H9 (cell line): ENCODE results near the gene SLC16A11. TPM values are rescaled to one million over a fixed set of nuclear protein-coding genes. Genes with fewer than 3 reads are reported as not detected.

Experiments used
- DNase-seq: peaks from one replicate; pipeline ENCODE4 v3.0.0-alpha.2; 2017
- H2AFZ ChIP-seq: one replicate; pipeline ENCODE4 v1.6.1; 2013; ENCODE audit warnings: mild to moderate bottlenecking, low read length, control low read depth, moderate library complexity
- H2AK5ac ChIP-seq: 2 replicates; pipeline ENCODE4 v1.6.1; 2013; ENCODE audit warnings: low read length, control low read depth, mixed read lengths; ENCODE audit not compliant: insufficient read length
- H2BK120ac ChIP-seq: one replicate; pipeline ENCODE4 v1.6.1; 2013; ENCODE audit warnings: low read depth, mild to moderate bottlenecking, low read length, control low read depth, inconsistent platforms; ENCODE audit not compliant: poor library complexity, severe bottlenecking
- H2BK12ac ChIP-seq: 2 replicates; pipeline ENCODE4 v1.6.1; 2013; ENCODE audit warnings: low read length, control low read depth, mixed read lengths, low read depth; ENCODE audit not compliant: insufficient read length
- H2BK15ac ChIP-seq: 2 replicates; pipeline ENCODE4 v1.6.1; 2013; ENCODE audit warnings: low read depth, low read length, control low read depth
- H2BK20ac ChIP-seq: one replicate; pipeline ENCODE4 v1.6.1; 2013; ENCODE audit warnings: low read depth, mild to moderate bottlenecking, low read length, control low read depth, inconsistent platforms; ENCODE audit not compliant: poor library complexity, severe bottlenecking
- H2BK5ac ChIP-seq: 2 replicates; pipeline ENCODE4 v1.6.1; 2013; ENCODE audit warnings: low read length, control low read depth, mixed read lengths; ENCODE audit not compliant: insufficient read length
- H3K14ac ChIP-seq: 2 replicates; pipeline ENCODE4 v1.6.1; 2013; ENCODE audit warnings: low read length, control low read depth; ENCODE audit not compliant: insufficient read depth
- H3K18ac ChIP-seq: 2 replicates; pipeline ENCODE4 v1.6.1; 2013; ENCODE audit warnings: low read depth, mild to moderate bottlenecking, mixed read lengths, low read length, control low read depth; ENCODE audit not compliant: insufficient read length
- H3K23ac ChIP-seq: 2 replicates; pipeline ENCODE4 v1.6.1; 2013; ENCODE audit warnings: low read length, control low read depth, mixed read lengths, low read depth; ENCODE audit not compliant: insufficient read length
- H3K23me2 ChIP-seq: 2 replicates; pipeline ENCODE4 v1.6.1; 2013; ENCODE audit warnings: low read depth, mild to moderate bottlenecking, mixed read lengths, low read length, control low read depth; ENCODE audit not compliant: insufficient read length, poor library complexity, severe bottlenecking
- H3K27ac ChIP-seq: 2 replicates; pipeline ENCODE4 v1.5.1; 2013; ENCODE audit warnings: low read length, control low read depth, mixed read lengths, low read depth; ENCODE audit not compliant: insufficient read length
- H3K27me3 ChIP-seq: 2 replicates; pipeline ENCODE4 v1.6.1; 2013; ENCODE audit warnings: low read length, control low read depth, inconsistent platforms; ENCODE audit not compliant: insufficient read depth
- H3K4ac ChIP-seq: 2 replicates; pipeline ENCODE4 v1.6.1; 2013; ENCODE audit warnings: low read depth, mild to moderate bottlenecking, control low read depth, inconsistent platforms, low read length, moderate library complexity
- H3K4me1 ChIP-seq: 2 replicates; pipeline ENCODE4 v1.6.1; 2013; ENCODE audit warnings: low read length, control low read depth, inconsistent platforms; ENCODE audit not compliant: insufficient read depth
- H3K4me2 ChIP-seq: 2 replicates; pipeline ENCODE4 v1.6.1; 2013; ENCODE audit warnings: low read length, control low read depth, mixed read lengths; ENCODE audit not compliant: insufficient read length, insufficient read depth
- H3K56ac ChIP-seq: 2 replicates; pipeline ENCODE4 v1.6.1; 2013; ENCODE audit warnings: low read depth, mild to moderate bottlenecking, mixed read lengths, low read length, control low read depth; ENCODE audit not compliant: insufficient read length
- H3K79me1 ChIP-seq: 2 replicates; pipeline ENCODE4 v1.6.1; 2013; ENCODE audit warnings: low read depth, mild to moderate bottlenecking, moderate library complexity, low read length, control low read depth, inconsistent platforms; ENCODE audit not compliant: insufficient read depth, poor library complexity, severe bottlenecking
- H3K79me2 ChIP-seq: 2 replicates; pipeline ENCODE4 v1.6.1; 2013; ENCODE audit warnings: low read length, control low read depth, inconsistent platforms; ENCODE audit not compliant: insufficient read depth
- H3K9ac ChIP-seq: 2 replicates; pipeline ENCODE4 v1.6.1; 2013; ENCODE audit warnings: low read length, control low read depth, mixed read lengths; ENCODE audit not compliant: insufficient read length; ENCODE audit errors: extremely low read depth
- H3K9me3 ChIP-seq: one replicate; pipeline ENCODE4 v1.6.1; 2013; ENCODE audit warnings: low read depth, low read length, inconsistent platforms; ENCODE audit not compliant: control insufficient read depth
- H3T11ph ChIP-seq: one replicate; pipeline ENCODE4 v1.6.1; 2013; ENCODE audit warnings: mild to moderate bottlenecking, low read length, control low read depth, inconsistent platforms
- H4K20me1 ChIP-seq: one replicate; pipeline ENCODE4 v1.6.1; 2013; ENCODE audit not compliant: control insufficient read depth, insufficient read length, insufficient read depth
- H4K5ac ChIP-seq: 2 replicates; pipeline ENCODE4 v1.6.1; 2013; ENCODE audit warnings: low read depth, mild to moderate bottlenecking, mixed read lengths, low read length, control low read depth; ENCODE audit not compliant: insufficient read length
- H4K8ac ChIP-seq: replicated peaks from 2 replicates; pipeline ENCODE4 v1.6.1; 2013; ENCODE audit warnings: low read length, control low read depth, mixed read lengths, low read depth; ENCODE audit not compliant: insufficient read length
- H4K91ac ChIP-seq: 2 replicates; pipeline ENCODE4 v1.6.1; 2013; ENCODE audit warnings: low read depth, mild to moderate bottlenecking, moderate library complexity, mixed read lengths, low read length, control low read depth; ENCODE audit not compliant: insufficient read length
- H3K27ac Mint-ChIP-seq, 3 experiments: 2 replicates in 2 of 3; 3 replicates in 1 of 3; pipeline ENCODE4 v1.8.0; 2020 to 2021; ENCODE audit warnings: mixed read lengths in 3 of 3, mild to moderate bottlenecking in 1 of 3, moderate library complexity in 1 of 3
- H3K27me3 Mint-ChIP-seq: 2 replicates; pipeline ENCODE4 v1.8.0; 2021; ENCODE audit warnings: low read depth, mild to moderate bottlenecking, moderate library complexity, mixed read lengths
- H3K36me3 Mint-ChIP-seq, 3 experiments: 2 replicates in 2 of 3; 3 replicates in 1 of 3; pipeline ENCODE4 v1.8.0; 2020 to 2021; ENCODE audit warnings: low read depth in 3 of 3, mixed read lengths in 3 of 3; ENCODE audit not compliant: insufficient read depth in 1 of 3
- H3K4me1 Mint-ChIP-seq, 2 experiments: 2 replicates each; pipeline ENCODE4 v1.8.0; 2020; ENCODE audit warnings: mixed read lengths in 2 of 2
- H3K4me3 Mint-ChIP-seq, 2 experiments: 2 replicates in 1 of 2; 3 replicates in 1 of 2; pipeline ENCODE4 v1.8.0; 2020 to 2021; ENCODE audit warnings: mild to moderate bottlenecking in 2 of 2, mixed read lengths in 2 of 2, moderate library complexity in 1 of 2
- H3K9me3 Mint-ChIP-seq, 2 experiments: 2 replicates in 1 of 2; 3 replicates in 1 of 2; pipeline ENCODE4 v1.8.0; 2020; ENCODE audit warnings: mild to moderate bottlenecking in 2 of 2, mixed read lengths in 2 of 2, moderate library complexity in 1 of 2
- WGBS: extraction: QIAGEN DNeasy Blood & Tissue Kit; methylation state at CpG from one replicate; pipeline ENCODE4 v1.1.7; 2013; ENCODE audit warnings: missing lambda C conversion rate, low lambda C conversion rate, mixed read lengths; ENCODE audit not compliant: insufficient read length; ENCODE audit errors: extremely low coverage; 5-methylcytosine and 5-hydroxymethylcytosine counted together
- total RNA-seq: library from RNA; stranded (reverse); gene quantifications from 2 replicates; pipeline ENCODE4 v1.2.1, GENCODE V29; 2021
- TF ChIP-seq, protein P1 (sequence below): fragments of 200-600 bp; sonication (generic); conservative IDR thresholded peaks from 3 replicates; pipeline ENCODE4 v1.8.0; 2021; ENCODE audit warnings: antibody characterized with exemption, mild to moderate bottlenecking

The SLC16A11 gene
- total RNA-seq, 1 experiment from 2014 or later: 0.13 TPM

DNA sequence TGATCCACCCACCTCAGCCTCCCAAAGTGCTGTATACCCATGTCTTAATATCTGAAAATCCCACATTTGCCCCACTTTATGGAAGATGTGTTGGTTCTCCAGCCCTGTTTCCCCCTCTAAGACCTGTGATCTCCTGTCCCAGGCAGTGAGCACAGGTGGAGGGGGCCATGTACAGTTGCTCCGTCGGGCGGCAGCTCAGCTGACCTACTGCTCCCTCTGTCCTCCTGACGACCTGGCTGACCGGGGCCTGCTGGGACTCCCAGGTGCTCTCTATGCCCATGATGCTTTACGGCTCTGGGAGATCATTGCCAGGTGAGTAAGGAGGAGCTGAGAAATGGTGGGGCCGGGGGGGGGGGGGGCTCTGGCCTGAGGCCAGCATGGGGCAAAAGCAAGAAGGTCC is 38.2 kb downstream of the SLC16A11 start:
- no peak overlapping the region for H3K14ac ChIP-seq
- no peak overlapping the region for H2BK120ac ChIP-seq
- H3K23me2 ChIP-seq: no peaks in the 10 kb centered on the region
- H3K4me1 ChIP-seq: no peaks in the 10 kb centered on the region
- WGBS: no CpG with 5 or more reads among the region's 7 CpGs
- no peak overlapping the region for H4K8ac ChIP-seq
- H3K56ac ChIP-seq: no peak overlapping the region
- Mint-ChIP-seq H3K27ac (no peak overlapping the region), H3K36me3 (peaks cover 8 to 24% (median 18%) of the 10 kb centered on the region in 3 experiments; a peak in 6 of 7 replicates), H3K9me3 (no peaks in the 10 kb centered on the region), H3K4me3 (no peak overlapping the region; a peak in 1 of 5 replicates), H3K4me1 (no peaks in the 10 kb centered on the region), H3K27me3 (no peaks in the 10 kb centered on the region)
- H3K18ac ChIP-seq: no peak overlapping the region
- no peaks in the 10 kb centered on the region for H3K79me2 ChIP-seq
- H4K91ac ChIP-seq: no peak overlapping the region
- no peak overlapping the region for H3T11ph ChIP-seq
- no peak overlapping the region for H3K9ac ChIP-seq
- no peaks in the 10 kb centered on the region for H3K9me3 ChIP-seq
- DNase-seq: no peak
- no peak overlapping the region for H2AK5ac ChIP-seq
- no peak overlapping the region for H2BK12ac ChIP-seq
- H3K4ac ChIP-seq: no peak overlapping the region
- H2BK15ac ChIP-seq: no peak overlapping the region
- no peak overlapping the region for H2BK20ac ChIP-seq
- TF ChIP-seq, protein P1, sequence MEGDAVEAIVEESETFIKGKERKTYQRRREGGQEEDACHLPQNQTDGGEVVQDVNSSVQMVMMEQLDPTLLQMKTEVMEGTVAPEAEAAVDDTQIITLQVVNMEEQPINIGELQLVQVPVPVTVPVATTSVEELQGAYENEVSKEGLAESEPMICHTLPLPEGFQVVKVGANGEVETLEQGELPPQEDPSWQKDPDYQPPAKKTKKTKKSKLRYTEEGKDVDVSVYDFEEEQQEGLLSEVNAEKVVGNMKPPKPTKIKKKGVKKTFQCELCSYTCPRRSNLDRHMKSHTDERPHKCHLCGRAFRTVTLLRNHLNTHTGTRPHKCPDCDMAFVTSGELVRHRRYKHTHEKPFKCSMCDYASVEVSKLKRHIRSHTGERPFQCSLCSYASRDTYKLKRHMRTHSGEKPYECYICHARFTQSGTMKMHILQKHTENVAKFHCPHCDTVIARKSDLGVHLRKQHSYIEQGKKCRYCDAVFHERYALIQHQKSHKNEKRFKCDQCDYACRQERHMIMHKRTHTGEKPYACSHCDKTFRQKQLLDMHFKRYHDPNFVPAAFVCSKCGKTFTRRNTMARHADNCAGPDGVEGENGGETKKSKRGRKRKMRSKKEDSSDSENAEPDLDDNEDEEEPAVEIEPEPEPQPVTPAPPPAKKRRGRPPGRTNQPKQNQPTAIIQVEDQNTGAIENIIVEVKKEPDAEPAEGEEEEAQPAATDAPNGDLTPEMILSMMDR: no peak
- no peak overlapping the region for H2BK5ac ChIP-seq
- no peak overlapping the region for H4K5ac ChIP-seq
- no peak overlapping the region for H2AFZ ChIP-seq
- H3K27ac ChIP-seq: no peak overlapping the region
- no peaks in the 10 kb centered on the region for H4K20me1 ChIP-seq
- no peak overlapping the region for H3K4me2 ChIP-seq
- H3K27me3 ChIP-seq: no peaks in the 10 kb centered on the region
- no peak overlapping the region for H3K23ac ChIP-seq
- peaks cover 9% of the 10 kb centered on the region for H3K79me1 ChIP-seq
